Sciatic nerve (tissue), 2 donors: ENCODE measurements around the gene MRPS26. TPM values are rescaled to one million over a fixed set of nuclear protein-coding genes. Genes with fewer than 3 reads are reported as not detected.

Source experiments
- ATAC-seq: fragments of 200-7000 bp; cut with Tn5 transposase; one replicate; pipeline ENCODE4 v1.9.1; 2020; ENCODE audit warnings: mild to moderate bottlenecking, moderate library complexity
- DNase-seq: peaks from one replicate; pipeline ENCODE4 v3.0.0-alpha.2; 2020; ENCODE audit warnings: low spot score
- intact Hi-C: fragments of 100-400 bp; cut with DNase I; formaldehyde crosslinking; loops from one replicate; pipeline ENCODE4 v1.14.2; 2022
- total RNA-seq: library from RNA; stranded (reverse); fragmentation: NEBNext Ultra II Directional; extraction: Animal tissue kit (Norgen Biotek cat#: 25700); gene quantifications from one replicate; pipeline ENCODE4 v1.2.1, GENCODE V29; 2021
- donor health status: DM: no; HTN: no; CAD: no.
- donor health status: DM: no; HTN: no; CAD: no.

Gene MRPS26
- total RNA-seq, 1 donor from 2014 or later, result 29.6 TPM

DNA sequence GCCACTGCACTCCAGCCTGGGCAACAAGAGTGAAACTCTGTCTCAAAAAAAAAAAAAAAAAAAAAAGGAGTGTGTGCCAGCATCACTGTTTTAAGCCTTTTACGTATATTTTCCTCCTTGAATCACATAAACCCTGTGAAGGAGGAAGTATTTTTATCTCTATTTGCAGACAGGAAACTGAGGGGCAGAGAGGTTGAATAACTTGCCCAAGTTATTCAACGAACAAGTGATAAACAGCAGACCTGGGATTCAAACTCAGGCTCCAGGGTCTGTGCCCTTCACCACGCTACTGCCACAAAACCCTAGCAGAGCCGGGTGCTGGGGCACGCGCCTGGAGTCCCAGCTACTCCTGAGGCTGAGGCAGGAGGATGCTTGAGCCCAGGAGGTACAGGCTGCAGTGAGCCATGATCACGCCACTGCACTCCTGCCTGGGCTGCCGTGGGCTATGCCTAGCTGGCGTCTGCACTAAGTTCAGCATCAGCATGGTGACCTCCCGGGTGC, 48.1 kb downstream of the MRPS26 start:
- intact Hi-C loops, result no loop called here
- ATAC-seq, result no peak
- no peak for DNase-seq

DNA sequence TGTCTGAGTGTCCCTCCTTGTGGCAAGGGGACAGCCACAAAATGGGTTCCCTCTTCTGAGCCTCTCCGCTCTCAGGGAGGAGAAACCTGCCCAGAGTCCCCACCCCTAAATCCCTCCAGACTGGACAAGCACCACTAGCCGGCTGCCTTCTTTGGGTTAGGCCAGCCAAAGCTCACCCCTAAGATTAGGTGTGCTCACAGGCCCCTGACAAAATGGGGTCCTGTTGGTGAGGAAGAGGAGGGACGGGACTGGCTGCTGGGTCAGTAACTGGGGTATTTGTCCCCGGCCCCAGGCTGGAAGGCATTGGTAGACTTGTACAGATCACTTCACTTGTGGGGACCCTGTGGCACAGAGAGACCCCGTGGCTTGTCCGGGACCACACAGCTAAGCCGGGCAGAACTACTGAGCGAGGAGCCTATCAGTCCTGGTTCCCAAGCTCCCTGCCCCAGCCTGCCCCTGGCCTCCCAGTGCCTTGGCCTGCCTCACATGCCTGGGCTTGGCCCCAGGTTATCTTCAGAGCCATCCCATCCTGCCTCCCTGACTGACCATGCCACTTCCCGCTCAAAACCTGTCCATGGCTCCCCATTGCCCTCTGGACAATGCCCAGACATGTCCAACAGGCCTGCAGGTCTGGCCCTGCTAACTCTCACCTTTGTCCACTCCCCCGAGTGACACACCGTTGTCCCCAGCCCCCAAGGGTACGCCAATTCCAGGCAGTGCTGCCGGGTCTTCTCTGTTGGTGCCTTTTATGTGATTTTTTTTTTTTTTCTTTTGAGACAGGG, 49.2 kb downstream of the MRPS26 start:
- intact Hi-C loops, result no loop called here
- ATAC-seq, result no peak
- no peak for DNase-seq

Other genes starting within 250 kb of the MRPS26 start
- 5.9 TPM for gene CPXM1, start 245.4 kb upstream of the MRPS26 start, total RNA-seq
- gene C20orf141, start 231.1 kb upstream of the MRPS26 start, total RNA-seq, result not detected
- not detected for gene TMEM239, start 229.7 kb upstream of the MRPS26 start, total RNA-seq
- 40.4 TPM for gene PCED1A, start 205.4 kb upstream of the MRPS26 start, total RNA-seq
- 40.0 TPM for gene VPS16, start 205.3 kb upstream of the MRPS26 start, total RNA-seq
- 81.7 TPM for gene PTPRA, start 172.6 kb upstream of the MRPS26 start, total RNA-seq
- not detected for gene GNRH2, start 2.4 kb upstream of the MRPS26 start, total RNA-seq
- gene OXT, start 25.6 kb downstream of the MRPS26 start, total RNA-seq, result not detected
- gene AVP, start 38.7 kb downstream of the MRPS26 start, total RNA-seq, result not detected
- gene FASTKD5, start 113.8 kb downstream of the MRPS26 start, total RNA-seq, result 9.4 TPM
- 8.1 TPM for gene UBOX5, start 113.8 kb downstream of the MRPS26 start, total RNA-seq
- gene LZTS3, start 127.5 kb downstream of the MRPS26 start, total RNA-seq, result 10.5 TPM
- 68.2 TPM for gene DDRGK1, start 158.6 kb downstream of the MRPS26 start, total RNA-seq
- 32.8 TPM for gene ITPA, start 163.4 kb downstream of the MRPS26 start, total RNA-seq
- gene SLC4A11, start 193.1 kb downstream of the MRPS26 start, total RNA-seq, result 0.89 TPM